Hypothalamus (tissue), 51 donors: ENCODE data around the gene CCDC192.
"Not testable (repeated sequence)": the region's sequence is repeated elsewhere in the genome, so short reads cannot be mapped to it uniquely, and the experiment has no call there.

Experiments
- DNase-seq, 51 donors: peaks; one replicate each; lab custom pipeline; 2025; lab: John Stamatoyannopoulos, UW

CCDC192 gene

DNA sequence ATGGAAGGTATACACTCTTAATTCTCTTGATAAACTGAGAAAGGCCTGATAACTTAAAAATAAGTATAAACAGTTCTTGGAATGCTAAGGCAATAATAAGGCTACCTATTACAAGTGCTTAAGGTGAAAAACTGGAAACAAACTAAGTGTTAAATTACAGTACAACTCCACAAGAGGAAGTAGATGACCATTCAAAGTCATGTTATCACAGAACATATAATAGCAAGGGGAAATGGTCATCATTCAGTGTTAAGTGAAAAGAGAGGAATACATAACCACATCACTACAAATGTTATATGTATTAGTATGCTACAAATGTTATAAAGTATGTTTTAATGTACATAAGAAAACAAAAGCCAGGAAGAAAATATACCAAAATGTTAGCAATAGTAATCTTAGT lies 135.9 kb downstream of the CCDC192 start:
- no peak for DNase-seq

- no peak for DNase-seq
Measured at GRCh38 chr5:127839496-127840197, 136.5 kb downstream of the CCDC192 start.

DNA sequence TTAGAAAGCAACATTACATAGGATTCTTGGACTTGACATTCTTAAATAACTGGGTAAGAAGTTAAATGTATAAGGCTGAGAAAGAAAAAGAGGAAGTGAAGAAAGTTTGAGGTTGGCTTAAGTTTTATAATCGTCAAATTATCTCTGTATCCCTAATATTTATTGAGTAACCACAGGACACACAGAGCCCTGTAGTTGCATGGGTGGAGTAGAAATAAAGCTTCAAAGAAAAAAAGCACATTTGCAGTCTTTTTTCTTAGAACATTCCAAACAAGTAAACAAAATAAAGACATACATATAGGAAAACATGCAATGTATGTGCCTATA lies 137.0 kb downstream of the CCDC192 start:
- DNase-seq, result no peak

GRCh38 chr5:127840809-127841208 lies 137.6 kb downstream of the CCDC192 start:
- DNase-seq, result no peak

- peak in 44 of 51 donors; percentile 3 to 83 (median 51) for DNase-seq
Measured at GRCh38 chr5:127844581-127845021, 141.4 kb downstream of the CCDC192 start.

GRCh38 chr5:127846884-127847283 lies 143.7 kb downstream of the CCDC192 start:
- no peak for DNase-seq

DNA sequence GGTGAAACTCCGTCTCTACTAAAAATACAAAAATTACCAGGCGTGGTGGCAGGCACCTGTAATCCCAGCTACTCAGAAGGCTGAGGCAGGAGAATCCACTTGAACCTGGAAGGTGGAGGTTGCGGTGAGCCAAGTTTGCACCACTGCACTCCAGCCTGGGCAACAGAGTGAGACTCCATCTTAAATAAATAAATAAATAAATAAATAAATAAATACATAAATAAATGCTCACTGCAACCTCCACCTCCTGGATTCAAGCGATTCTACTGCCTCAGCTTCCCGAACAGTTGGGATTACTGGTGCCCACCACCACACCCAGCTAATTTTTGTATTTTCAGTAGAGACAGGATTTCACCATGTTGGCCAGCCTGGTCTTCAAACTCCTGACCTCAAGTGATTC lies 144.4 kb downstream of the CCDC192 start:
- DNase-seq, result not testable (repeated sequence)

DNA sequence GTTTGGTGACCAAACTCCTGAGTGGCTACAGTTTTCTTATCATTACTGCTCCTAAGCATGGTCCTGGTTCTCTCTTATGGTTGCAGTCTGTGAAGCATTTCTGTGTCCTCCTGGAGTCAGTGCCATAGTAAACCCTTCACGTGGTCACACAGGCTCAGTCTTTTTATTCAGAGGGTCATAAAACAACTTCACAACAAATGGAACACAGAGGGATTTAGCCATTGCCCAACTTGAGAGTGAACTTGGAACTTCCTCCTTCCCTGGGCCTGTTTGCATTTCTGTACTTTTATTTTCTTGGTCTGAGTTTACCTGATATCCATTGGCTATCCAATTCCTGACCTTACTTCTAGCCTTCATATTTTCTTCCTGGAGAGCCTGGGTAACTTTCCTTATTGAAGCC lies 144.9 kb downstream of the CCDC192 start:
- no peak for DNase-seq

DNA sequence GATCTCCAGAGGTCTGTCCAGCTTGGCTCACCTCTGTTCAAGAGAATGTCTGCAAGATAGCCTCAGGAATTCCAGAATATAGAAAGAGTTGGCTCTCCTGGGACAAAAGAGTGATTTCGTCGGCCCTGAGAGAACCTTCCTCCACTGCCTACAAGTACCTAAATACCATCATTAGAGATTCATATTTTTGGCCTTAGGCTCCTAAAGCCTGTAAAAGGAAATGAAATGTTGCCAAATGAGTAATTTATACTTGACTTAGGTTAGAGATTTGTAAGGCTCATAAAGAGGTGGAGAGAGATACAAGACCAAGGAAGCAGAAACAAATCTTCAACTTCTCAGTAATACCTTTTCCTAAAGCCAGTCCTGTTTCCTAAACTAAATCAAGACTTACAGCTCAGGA lies 146.2 kb downstream of the CCDC192 start:
- no peak for DNase-seq

GRCh38 chr5:127849891-127850290 lies 146.7 kb downstream of the CCDC192 start:
- DNase-seq, result no peak

DNA sequence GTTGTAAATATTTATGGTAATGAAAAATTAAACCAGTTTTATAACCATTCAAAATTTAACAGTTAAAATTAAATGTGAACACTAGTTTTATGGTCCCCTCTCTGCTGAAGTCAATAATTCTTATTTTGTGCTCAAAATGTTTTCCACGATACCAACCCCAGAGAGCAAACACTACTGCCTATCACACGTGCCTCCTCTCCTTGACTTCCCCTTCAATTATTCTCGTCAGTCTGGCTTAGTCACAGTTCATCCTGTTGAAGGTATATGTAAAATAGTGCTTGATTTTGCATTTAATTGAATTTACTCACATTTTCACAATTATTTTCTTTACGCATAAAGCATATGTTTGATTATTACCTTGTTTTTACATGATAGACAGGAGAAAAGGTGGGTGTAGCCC lies 148.8 kb downstream of the CCDC192 start:
- no peak for DNase-seq

GRCh38 chr5:127854520-127854919 lies 151.3 kb downstream of the CCDC192 start:
- DNase-seq, result no peak

- no peak for DNase-seq
Measured at GRCh38 chr5:127856292-127856691, 153.1 kb downstream of the CCDC192 start.

DNA sequence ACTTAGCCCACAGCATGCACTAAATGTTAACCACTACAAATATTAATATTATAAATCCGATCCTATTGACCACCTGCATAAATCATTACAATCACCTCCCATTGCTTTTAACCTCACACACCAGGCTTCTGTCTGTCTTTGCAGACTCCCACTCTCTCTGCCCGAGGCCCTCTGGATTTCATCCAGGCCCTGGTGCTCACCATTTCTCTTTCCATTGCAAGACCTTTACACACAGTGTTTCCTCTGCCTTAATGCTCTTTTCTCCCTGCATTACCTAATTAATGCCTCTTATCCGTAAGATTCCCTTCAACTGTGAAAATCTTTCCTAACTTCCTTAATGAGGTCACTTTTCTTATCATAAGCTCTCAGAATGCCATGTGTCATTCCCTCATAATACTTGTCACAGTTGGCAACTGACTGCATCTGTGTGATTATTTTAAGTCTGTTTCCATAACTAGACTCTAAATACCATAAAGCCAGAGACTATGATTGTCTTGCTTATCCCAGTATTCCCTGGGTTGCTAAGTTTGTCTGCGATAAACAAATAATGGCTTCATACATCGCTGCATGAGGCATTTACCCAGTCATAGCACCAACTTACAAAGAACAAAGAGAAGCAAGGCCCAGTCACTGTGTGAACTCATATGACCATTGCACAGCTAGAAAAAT lies 155.1 kb downstream of the CCDC192 start:
- DNase-seq, result peak in 1 of 51 donors; percentile 31

DNA sequence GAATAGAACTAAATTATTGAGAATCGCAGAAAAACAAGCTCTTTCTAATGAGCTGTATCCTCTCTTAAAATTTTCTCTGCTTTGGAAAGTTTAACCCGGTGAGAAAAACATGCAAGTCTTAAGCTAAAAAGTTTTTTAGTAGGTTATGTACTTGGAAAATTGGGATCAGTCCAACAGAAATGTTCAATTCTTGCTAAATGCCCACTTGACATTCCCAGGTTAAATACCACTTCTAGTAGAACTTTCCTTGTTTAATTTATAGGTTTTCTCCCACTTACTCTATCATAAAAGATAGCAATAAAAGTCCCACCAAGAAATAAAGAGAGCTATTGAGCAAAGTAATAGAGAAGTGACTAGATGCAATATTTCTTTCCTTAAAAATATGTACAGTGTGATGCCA lies 157.1 kb downstream of the CCDC192 start:
- no peak for DNase-seq

GRCh38 chr5:127863161-127863560 lies 160.0 kb downstream of the CCDC192 start:
- no peak for DNase-seq

DNA sequence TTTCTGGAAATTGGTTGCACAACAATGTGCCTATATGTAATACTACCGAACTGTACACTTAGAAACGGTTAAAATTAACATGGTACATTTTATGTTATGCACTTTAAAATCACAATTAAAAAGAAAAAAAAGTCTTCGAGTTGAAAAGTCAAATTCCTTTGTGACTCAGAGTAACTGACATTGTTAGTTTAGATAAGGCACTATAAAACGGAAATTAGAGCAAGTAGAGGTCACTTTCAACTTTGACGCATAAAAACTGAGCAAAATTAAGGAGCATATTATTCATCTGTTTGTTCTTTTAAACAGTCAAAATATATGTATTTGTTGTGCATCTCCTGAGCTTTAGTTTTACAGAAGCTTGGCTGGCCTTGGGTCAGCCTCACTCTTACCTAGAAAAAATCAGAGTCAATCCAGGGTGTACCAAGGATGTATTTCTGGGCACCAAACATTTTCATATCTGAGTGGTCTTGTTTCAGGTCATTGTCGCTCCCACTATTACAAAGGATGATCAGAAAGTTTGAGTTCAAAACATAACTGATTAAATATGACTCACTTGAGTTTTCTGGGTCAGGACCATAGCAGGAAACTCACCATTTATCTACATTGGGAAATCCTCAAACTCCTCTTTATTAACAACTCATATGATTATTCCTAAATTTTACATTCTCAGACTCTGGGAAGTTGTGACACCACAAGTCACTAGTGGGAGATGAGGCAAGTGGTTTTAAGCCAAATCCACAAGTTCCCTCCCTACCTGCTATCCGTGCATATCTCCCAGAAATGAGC lies 160.6 kb downstream of the CCDC192 start:
- DNase-seq, result no peak

- no peak for DNase-seq
Measured at GRCh38 chr5:127864511-127864910, 161.3 kb downstream of the CCDC192 start.

- DNase-seq, result no peak
Measured at GRCh38 chr5:127865273-127865672, 162.1 kb downstream of the CCDC192 start.

DNA sequence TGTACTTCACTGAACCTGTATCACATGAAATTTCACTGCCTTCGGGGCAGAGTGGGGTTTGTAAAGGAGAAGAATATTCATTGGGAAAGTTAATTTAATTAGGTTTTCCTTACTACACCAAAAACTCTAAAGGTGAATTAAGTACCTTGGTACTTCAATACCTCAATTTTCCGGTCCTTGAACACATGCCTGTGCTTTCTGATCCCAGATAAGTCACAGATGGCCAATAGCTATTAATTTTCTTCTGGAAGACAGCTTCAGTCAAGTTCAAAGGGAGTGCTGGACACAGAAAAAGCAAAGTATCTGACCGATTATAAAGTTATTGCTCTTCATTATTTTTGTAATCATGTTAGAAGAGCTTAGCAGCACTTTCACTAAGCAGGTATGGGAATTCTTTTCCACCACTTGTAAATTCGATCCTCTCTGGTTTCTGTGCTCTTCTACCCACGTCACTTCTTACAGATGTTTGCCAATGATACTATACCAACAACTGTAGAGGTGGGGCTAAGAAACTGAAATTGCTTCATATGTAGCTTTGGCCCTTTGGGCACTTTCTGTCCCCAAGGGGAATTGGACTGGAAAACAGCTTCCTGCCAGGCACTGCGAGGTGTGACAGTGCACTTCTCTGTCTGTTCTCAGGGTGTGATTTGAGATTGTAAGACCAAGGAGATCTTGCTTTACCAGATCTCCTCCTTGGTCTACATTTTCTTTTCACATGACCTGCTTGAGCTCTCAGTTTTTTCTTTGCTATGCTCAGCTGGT lies 164.0 kb downstream of the CCDC192 start:
- DNase-seq, result no peak

GRCh38 chr5:127870914-127871313 lies 167.7 kb downstream of the CCDC192 start:
- peak in 32 of 51 donors; percentile 3 to 66 (median 19) for DNase-seq
